HL-60 (cell line): ENCODE data around the gene RIMS3.

ENCODE experiments used
- DNase-seq, 2 experiments: peaks; one replicate each; pipeline ENCODE4 v3.0.0-alpha.2; 2010 to 2020; ENCODE audit warnings: low read depth in 1 of 2, low spot score in 1 of 2
- H3K27ac ChIP-seq: fragments of 250-450 bp; sonication (Bioruptor Pico); replicated peaks from 2 replicates; pipeline ENCODE4 v1.5.1; 2020; ENCODE audit warnings: mild to moderate bottlenecking, moderate library complexity
- H3K27me3 ChIP-seq: fragments of 250-450 bp; sonication (Bioruptor Pico); 2 replicates; pipeline ENCODE4 v1.5.1; 2021; ENCODE audit warnings: mild to moderate bottlenecking, moderate library complexity; ENCODE audit not compliant: insufficient read depth, poor library complexity, severe bottlenecking
- H3K4me3 ChIP-seq: replicated peaks from 2 replicates; pipeline ENCODE4 v1.5.1; 2011; ENCODE audit warnings: mild to moderate bottlenecking, control low read depth, low read length; ENCODE audit not compliant: insufficient read depth
- CTCF ChIP-seq: IDR thresholded peaks from one replicate; pipeline ENCODE4 v1.5.1; 2011; ENCODE audit warnings: low read length, control low read depth, inconsistent platforms; ENCODE audit not compliant: insufficient read depth
- GABPA ChIP-seq: IDR thresholded peaks from 2 replicates; pipeline ENCODE4 v1.6.1; 2012; ENCODE audit warnings: low read depth
- POLR2AphosphoS5 ChIP-seq: IDR thresholded peaks from 2 replicates; pipeline ENCODE4 v1.6.1; 2012; ENCODE audit warnings: low read depth
- REST ChIP-seq: IDR thresholded peaks from 2 replicates; pipeline ENCODE4 v1.6.1; 2012; ENCODE audit warnings: low read depth; ENCODE audit not compliant: insufficient replicate concordance
- SPI1 ChIP-seq: IDR thresholded peaks from 2 replicates; pipeline ENCODE4 v1.6.1; 2012; ENCODE audit warnings: low read depth, mild to moderate bottlenecking, borderline replicate concordance

RIMS3 gene

GRCh38 chr1:40657046-40657445 lies 8.4 kb downstream of the RIMS3 start:
- H3K27me3 ChIP-seq = peaks cover under 1% of the 10 kb centered on the region
- no peak for DNase-seq
- no peak overlapping the region for H3K27ac ChIP-seq
- no peak overlapping the region for H3K4me3 ChIP-seq
- TF ChIP-seq GABPA = no peak
- no peak for TF ChIP-seq POLR2AphosphoS5
- no peak for TF ChIP-seq SPI1
- no peak for TF ChIP-seq CTCF
- no peak for TF ChIP-seq REST

GRCh38 chr1:40653851-40654537 lies 11.5 kb downstream of the RIMS3 start:
- H3K4me3 ChIP-seq = no peak overlapping the region
- H3K27ac ChIP-seq = no peak overlapping the region
- TF ChIP-seq SPI1 (no peak), REST (peak; percentile 90)
- peaks cover 3% of the 10 kb centered on the region for H3K27me3 ChIP-seq
- DNase-seq = no peak

- no peak for DNase-seq
- H3K27me3 ChIP-seq = peaks cover 5% of the 10 kb centered on the region
- TF ChIP-seq CTCF = no peak
- no peak for TF ChIP-seq SPI1
- TF ChIP-seq GABPA = no peak
- TF ChIP-seq REST = no peak
- TF ChIP-seq POLR2AphosphoS5 = no peak
- H3K4me3 ChIP-seq = no peak overlapping the region
- no peak overlapping the region for H3K27ac ChIP-seq
Measured at GRCh38 chr1:40652979-40653378, 12.5 kb downstream of the RIMS3 start.
